Fibroblast of the aortic adventitia (primary cell): Measurements from ENCODE around the gene PPM1M. TPM values are rescaled to one million over a fixed set of nuclear protein-coding genes. Genes with fewer than 3 reads are reported as not detected.

Experiments
- DNase-seq: peaks from one replicate; pipeline ENCODE4 v3.0.0-alpha.2; 2010; ENCODE audit warnings: low read depth
- H3K4me3 ChIP-seq: 2 replicates; pipeline ENCODE4 v1.5.1; 2011; ENCODE audit warnings: low read depth, mild to moderate bottlenecking, control low read depth, low read length, moderate library complexity
- CTCF ChIP-seq: IDR thresholded peaks from 2 replicates; pipeline ENCODE4 v1.5.1; 2011; ENCODE audit warnings: mild to moderate bottlenecking, low read length, control low read depth, inconsistent platforms; ENCODE audit not compliant: insufficient read depth
- total RNA-seq: library from RNA; depleted of rRNA; stranded (reverse); fragments of >200 nt; gene quantifications from 2 replicates; pipeline ENCODE4 v1.2.3, GENCODE V29; 2012; ENCODE audit warnings: low replicate concordance

Gene PPM1M
- total RNA-seq, 1 donor: 27.4 TPM

DNA sequence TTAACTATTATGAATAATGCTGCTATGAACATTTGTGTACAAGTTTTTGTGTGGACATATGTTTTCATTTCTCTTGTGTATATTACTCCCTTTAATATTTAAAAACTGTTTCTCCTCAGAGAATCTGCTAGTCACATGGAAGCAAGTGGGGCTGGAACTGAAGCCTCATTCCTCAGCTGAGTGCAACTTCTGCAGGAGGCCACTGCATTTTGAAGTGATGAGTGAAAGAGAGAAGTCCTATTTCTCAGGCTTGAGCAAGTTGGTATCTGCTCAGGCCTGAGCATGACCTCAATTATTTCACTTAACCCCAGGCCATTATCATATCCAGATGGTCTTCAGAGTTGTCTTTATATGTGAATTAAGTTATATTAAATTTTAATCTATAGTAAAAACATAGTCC lies 31.7 kb upstream of the PPM1M start:
- no peak for DNase-seq
- TF ChIP-seq CTCF: no peak
- no peak overlapping the region for H3K4me3 ChIP-seq

DNA sequence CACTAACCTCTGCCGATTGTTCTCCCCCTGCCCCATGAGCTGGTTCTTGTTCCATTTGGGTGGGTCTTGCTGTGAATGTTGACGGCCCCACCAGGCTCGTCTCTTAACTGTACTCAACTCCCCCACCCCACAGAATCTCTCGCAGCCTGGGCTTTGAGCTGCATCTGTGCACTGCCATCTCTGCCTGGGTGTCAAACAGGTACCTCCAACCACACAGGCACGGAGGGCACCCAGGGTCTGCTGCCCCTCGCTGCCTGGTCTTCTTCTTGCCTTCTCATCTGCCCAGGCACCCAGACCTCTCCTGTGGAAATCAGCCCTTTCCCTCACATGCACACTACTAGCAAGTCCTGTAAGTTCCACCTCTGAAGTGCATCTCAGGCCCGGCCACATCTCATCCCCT lies 30.2 kb upstream of the PPM1M start:
- no peak for DNase-seq
- no peak for TF ChIP-seq CTCF

DNA sequence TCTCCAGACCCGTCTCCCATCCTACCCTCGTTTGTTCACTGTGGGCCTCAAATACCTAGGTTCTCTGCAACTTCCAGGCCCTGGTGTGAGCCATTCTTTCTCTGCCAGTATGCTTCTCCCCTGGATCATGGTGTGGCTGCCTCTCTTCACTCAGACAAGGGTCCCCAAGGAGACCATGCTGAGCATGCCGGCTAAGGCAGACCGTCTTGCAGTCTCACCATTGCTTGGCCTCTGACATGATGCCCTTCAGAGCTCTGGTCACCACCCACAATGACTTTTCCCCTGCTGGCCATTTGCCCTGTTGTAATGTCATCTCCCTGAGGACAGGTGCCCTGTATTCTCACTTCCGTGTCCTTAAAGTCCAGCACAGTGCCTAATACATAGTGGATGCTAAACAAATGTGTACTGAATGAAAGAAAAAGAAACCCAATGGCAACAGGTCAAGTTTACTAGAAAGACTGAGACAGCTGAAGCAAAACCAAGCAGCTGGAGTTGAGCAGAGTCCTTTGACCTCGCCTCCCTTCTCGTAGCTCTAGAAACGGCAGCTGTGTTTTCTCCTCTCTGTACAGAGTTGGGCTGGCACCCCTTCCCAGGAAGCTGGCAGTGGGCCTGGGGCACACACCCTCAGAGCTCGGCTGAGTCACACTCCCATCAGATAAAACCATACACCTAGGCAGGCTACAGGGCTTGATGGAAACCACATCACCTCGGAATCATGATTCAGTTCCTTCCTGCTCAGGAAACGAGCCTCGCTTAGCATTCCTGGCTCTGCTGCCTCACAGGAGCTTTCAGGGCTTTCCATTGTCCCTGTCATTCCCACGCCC lies 28.8 kb upstream of the PPM1M start:
- DNase-seq: peak; percentile 94
- no peak for TF ChIP-seq CTCF

More for the DNA sequence above, 30.2 kb upstream of the PPM1M start:
- no peak overlapping the region for H3K4me3 ChIP-seq

DNA sequence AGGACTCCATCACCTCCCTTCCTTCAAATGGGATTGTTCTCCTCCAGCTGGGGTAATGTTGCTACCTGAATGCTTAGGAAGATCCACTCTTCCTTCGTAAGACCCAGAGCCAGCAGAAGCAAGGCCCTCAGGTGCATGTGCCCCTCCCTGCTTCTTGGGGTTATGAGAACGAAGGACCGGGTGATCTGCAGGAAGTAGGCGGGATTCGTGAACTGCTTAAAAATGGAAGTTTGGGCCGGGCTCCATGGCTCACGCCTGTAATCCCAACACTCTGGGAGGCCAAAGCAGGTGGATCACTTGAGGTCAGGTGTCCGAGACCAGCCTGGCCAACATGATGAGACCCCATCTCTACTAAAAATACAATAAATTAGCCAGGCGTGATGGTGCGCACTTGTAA lies 28.2 kb upstream of the PPM1M start:
- no peak for DNase-seq
- H3K4me3 ChIP-seq: no peak overlapping the region
- no peak for TF ChIP-seq CTCF

More for the DNA sequence above, 28.8 kb upstream of the PPM1M start:
- H3K4me3 ChIP-seq: no peak overlapping the region

- DNase-seq: no peak
- TF ChIP-seq CTCF: no peak
- H3K4me3 ChIP-seq: no peak overlapping the region
Observed at GRCh38 chr3:52218026-52218425, 27.5 kb upstream of the PPM1M start.

- DNase-seq: no peak
- no peak overlapping the region for H3K4me3 ChIP-seq
- TF ChIP-seq CTCF: no peak
Observed at GRCh38 chr3:52218454-52218853, 27.1 kb upstream of the PPM1M start.
